ENCODE measurements around the gene DGAT2L6.
"Not testable (repeated sequence)": the region's sequence is repeated elsewhere in the genome, so short reads cannot be mapped to it uniquely, and the experiment has no call there.

Gene DGAT2L6

DNA sequence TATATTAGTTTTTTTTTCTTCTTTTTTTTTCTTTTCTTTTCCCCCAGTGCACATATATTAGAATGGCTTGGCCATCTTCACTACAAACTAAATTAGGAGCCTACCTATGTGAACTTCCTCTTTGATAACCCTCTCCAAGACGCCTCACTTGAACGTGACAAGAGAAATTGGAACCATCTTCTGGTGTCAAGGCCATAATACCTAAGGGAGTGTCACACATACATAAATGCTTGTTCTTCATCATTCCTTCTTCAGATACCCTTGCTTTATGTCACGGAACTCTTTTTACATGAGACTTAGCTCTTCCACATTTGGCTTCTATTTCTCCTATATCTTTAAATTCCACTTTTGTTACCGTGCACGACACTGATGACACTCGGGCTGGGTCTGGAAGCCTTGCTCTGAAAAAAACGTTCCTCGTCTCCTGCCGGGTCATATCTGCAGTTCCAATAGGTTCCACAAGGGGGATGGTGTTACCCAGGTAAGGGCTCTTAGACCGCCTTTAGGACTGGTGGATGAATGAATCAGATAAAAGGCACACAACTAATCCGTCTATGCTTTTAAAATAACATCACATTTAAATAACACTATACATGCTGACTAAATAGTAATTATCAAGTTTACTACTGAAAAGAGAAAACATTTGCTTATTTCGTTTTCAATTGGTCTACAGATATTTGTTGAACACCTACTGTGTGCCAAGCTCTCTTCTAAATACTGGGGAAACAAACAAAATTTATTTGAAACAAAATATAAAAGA, 19.9 kb downstream of the DGAT2L6 start:
- DNase-seq (ENCODE audit: low read depth in 3 of 3, low spot score in 1 of 3): peak; percentile 5 to 44 (median 17)

GRCh38 chrX:70201732-70202131, 24.4 kb downstream of the DGAT2L6 start:
- no peak for DNase-seq (ENCODE audit: low read depth in 3 of 3, low spot score in 1 of 3)

DNA sequence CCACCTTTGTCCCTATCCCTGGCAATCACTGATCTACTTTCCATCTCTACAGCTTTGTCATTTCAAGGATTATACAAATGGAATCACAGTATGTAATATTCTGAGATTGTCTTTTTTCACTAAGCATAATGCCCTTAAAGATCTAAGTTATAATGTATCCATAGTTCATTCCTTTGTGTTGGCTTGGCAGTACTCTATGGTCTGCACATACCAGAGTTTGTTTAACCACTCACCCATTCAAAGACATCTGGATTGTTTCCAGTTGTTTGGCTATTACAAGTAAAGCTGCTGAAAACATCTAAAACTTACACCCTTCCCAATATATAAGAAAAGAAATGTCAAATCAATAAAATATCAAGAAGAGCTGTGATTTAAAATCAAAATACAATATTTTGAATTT, 31.2 kb downstream of the DGAT2L6 start:
- no peak for DNase-seq (ENCODE audit: low read depth in 3 of 3, low spot score in 1 of 3)

DNA sequence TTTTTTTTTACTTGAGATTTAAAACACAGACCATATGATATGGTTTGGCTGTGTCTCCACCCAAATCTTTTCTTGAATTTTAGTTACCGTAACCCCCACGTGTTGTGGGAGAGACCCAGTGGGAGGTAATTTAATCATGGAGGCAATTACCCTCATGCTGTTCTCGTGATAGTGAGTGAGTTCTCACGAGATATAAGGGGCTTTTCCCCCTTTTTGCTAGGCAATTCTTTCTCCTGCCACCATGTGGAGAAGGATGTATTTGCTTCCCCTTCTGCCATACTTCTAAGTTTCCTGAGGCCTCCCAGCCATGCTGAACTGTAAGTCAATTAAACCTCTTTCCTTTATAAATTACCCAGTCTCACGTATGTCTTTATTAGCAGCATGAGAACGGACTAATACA, 32.3 kb downstream of the DGAT2L6 start:
- not testable (repeated sequence) for DNase-seq (ENCODE audit: low read depth in 3 of 3, low spot score in 1 of 3)

DNA sequence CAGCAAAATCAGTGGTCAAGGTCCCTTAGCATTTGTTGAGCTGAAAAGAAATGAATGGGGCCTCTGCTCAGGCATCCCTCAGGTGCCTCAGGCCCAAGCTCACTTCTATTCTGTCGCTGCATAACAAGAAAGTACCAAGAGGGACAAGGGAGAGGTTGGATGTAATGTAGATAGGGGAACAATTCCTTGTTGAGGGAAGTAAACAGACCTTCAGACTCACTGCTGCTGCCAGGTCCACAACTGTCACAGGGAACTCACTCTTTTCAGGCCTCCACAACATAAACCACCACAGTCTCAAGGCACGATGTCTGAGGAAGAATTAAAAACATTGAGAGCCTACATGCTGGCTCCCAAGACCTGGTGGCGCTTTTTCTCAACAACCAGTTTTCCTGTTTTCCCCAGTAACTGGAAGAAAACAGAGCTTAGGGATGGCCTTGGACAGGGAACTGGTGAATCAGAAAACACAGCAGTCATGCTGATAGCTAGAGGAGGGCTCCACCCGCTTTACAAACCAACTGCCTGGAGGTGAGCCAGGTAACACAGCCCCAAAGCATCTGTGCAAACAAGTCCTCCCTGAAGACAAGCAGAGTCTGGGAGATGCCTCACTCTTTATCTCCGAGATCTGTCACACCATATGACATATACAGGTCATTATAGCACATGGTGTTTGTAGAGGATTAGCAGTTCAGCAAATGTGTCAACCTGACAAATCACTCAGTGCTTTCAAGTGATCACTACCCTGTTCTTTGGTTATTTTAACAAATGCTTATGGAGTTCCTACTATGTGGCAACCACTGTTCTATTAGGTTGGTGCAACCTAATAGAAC, 42.9 kb downstream of the DGAT2L6 start:
- DNase-seq (ENCODE audit: low read depth in 3 of 3, low spot score in 1 of 3): no peak

DNA sequence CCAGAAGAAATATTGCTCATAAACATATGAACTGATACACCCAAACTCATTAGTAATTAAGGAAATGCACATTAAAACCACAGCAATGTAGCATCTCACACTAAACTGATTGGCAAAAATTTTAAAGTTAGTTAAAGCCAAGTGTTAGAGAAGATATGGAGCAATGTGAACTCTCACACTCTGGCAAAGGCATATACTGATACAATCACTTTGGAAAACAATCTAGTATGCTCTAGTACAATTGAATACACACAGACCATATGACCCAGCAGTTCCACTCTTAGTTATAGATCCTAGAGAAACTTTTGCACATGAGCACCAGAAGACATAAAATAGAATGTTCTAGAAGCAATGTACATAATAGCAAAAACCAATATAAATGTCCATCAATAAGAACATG, 48.8 kb downstream of the DGAT2L6 start:
- DNase-seq (ENCODE audit: low read depth in 3 of 3, low spot score in 1 of 3): no peak

DNA sequence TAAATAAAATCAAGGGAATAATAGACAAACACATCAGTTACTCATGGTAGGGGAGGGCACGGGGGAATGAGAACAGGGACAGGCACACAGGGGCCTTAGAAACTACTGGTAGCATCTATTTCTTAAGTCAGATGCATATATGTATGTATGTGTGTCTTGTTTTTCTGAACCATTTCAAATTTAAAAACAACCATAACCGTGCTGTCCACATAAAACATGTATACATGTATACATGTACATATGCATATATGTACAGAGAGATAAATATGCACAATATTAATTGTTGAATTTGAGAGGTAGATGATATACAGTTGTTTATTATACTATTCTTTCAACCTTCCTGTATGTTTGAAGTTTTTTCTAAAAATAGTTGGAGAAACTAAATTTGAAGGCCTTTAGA, 49.4 kb downstream of the DGAT2L6 start:
- no peak for DNase-seq (ENCODE audit: low read depth in 3 of 3, low spot score in 1 of 3)

DNA sequence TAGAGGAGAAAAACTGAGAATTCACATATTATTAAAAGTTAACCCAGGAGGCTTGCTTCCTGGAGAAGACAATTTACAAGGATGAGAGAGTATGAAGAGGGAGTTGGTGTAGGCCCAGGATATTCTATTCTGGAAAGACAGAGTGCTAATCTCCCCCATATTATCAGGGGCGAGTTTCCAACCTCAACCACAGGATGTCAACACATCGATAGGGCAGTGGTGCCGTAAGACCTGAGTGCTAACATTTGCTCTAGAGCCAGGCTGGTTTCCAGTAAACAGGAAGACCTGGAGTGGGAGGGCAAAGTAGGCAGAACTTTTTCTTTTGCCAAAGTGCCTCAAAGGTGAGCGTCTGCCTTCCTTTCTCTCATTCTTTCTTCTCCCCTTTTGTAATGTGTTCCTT, 54.4 kb downstream of the DGAT2L6 start:
- DNase-seq (ENCODE audit: low read depth in 3 of 3, low spot score in 1 of 3): no peak

- DNase-seq (ENCODE audit: low read depth in 3 of 3, low spot score in 1 of 3): no peak
Measured at GRCh38 chrX:70234355-70234754, 57.1 kb downstream of the DGAT2L6 start, which contains the start of gene AWAT1. Gene AWAT1, plus strand, starts transcription at chrX:70234655. Its CDS starts 41 bp downstream, at chrX:70234696.

DNA sequence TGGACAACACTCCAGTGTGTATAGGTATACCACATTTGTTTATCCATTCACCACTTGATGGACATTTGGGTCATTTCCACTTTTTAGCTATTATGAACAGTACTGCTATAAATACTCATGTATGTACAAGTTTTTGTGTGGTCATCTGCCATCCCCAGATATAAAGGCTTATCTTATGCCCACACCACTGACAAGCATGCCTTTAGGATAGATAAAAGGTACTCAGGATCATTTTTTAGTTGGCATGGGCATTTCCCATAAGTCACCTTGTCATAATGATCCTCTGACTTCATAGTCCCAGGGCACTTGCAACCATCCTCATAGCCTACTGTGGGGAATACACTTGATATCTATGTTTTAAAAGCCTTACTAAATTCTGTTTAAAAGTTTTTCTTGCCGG, 63.5 kb downstream of the DGAT2L6 start:
- no peak for DNase-seq (ENCODE audit: low read depth in 3 of 3, low spot score in 1 of 3)

DNA sequence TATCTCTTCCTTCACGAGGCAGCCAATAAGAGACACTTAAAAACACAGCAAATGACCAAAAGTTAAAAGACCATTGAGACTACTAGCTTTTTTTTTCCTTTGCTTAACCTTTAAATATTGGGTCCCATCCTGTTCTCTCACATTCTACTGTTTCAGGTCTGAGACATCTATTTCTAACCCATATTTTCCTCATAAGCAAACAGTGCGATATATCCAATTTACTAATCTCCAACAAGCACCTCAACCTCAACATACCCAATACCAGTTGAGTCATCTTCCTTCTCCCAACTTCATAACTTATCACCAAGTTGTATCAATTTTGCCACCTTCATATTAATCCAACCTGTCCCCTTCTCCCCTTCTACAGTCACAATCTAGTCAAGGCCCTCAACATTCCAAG, 64.2 kb downstream of the DGAT2L6 start:
- DNase-seq (ENCODE audit: low read depth in 3 of 3, low spot score in 1 of 3): no peak

DNA sequence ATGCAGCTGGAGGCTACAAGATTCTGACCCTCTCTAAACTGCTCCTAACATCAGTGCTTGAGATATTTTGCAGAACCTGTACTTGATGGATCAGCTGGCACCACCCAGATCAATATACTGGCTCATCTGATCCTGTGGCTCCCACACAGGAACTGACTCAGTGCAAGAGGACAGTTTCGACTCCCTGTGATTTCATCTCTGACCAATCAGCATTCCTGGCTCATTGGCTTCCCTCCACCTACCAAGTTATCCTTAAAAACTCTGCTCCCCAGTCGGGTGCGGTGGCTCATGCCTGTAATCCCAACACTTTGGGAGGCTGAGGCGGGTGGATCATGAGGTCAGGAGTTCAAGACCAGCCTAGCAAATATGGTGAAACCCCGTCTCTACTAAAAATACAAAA, 66.3 kb downstream of the DGAT2L6 start:
- not testable (repeated sequence) for DNase-seq (ENCODE audit: low read depth in 3 of 3, low spot score in 1 of 3)

- DNase-seq (ENCODE audit: low read depth in 3 of 3, low spot score in 1 of 3): no peak
Measured at GRCh38 chrX:70244881-70245280, 67.6 kb downstream of the DGAT2L6 start.

DNA sequence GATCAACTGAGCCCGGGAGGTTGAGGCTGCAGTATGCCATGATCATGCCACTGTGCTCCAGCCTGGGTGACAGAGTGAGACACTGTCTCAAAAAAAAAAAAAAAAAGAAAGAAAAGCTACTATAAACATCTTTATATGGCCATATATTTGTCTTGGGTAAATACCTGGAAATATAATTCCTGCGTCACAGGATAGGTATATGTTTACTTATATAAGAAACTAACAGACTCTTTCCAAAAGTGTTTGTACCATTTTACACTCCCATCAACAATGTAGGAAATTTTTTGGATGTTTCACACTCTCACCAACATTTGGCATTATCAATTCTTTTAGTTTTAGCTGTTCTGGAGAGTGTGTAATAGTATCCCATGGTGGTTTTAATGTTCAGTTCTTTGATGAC, 70.0 kb downstream of the DGAT2L6 start:
- DNase-seq (ENCODE audit: low read depth in 3 of 3, low spot score in 1 of 3): no peak

DNA sequence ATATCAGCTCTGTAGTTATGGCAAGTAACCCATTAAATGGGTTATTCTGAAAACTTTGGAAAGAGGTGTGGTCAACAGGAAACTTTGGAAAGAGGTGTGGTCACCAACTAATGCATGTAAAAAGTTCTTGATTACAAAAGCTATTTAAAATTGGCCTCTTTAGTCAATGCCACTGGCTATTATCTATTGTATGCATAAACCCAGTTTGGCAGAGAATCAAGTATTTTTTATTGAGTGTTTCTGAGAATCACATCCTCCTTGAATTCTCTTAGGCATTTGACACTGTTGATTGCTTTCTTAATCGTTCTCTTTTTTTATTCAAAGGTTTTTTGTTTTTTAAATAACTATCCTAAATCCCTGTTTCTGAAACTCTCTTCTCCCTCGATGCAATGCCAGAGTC, 75.2 kb downstream of the DGAT2L6 start:
- DNase-seq (ENCODE audit: low read depth in 3 of 3, low spot score in 1 of 3): no peak

GRCh38 chrX:70253377-70254062, 76.2 kb downstream of the DGAT2L6 start:
- no peak for DNase-seq (ENCODE audit: low read depth in 3 of 3, low spot score in 1 of 3)

DNA sequence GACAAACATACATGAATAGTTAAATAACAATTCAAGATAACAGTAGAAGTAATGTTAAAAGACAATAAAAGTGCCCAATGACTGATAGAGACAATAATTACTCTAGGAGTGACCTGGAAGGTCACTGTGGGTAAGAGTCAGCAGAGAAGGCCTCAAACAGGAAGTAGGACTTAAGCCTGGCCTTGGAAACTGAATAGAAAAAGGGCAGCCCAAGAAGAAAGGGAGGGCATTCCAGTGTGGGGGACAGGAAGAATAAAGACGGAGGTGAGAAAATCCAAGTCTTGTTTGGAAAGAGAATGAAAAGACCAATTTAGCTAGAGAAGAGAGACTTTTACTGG, 76.7 kb downstream of the DGAT2L6 start:
- DNase-seq (ENCODE audit: low read depth in 3 of 3, low spot score in 1 of 3): no peak

- DNase-seq (ENCODE audit: low read depth in 3 of 3, low spot score in 1 of 3): no peak
Measured at GRCh38 chrX:70254909-70255308, 77.6 kb downstream of the DGAT2L6 start.

Measured in stimulated activated CD4-positive, alpha-beta T cell treated with anti-CD3 and anti-CD28 coated beads, TNF-alpha, amount 100 ng/mL, for 1 hour (primary cell).